Measurements from ENCODE around the gene NDUFS6. TPM values are rescaled to one million over a fixed set of nuclear protein-coding genes. Genes with fewer than 3 reads are reported as not detected.

NDUFS6 gene
- total RNA-seq, 1 donor from 2014 or later: 31.0 TPM

DNA sequence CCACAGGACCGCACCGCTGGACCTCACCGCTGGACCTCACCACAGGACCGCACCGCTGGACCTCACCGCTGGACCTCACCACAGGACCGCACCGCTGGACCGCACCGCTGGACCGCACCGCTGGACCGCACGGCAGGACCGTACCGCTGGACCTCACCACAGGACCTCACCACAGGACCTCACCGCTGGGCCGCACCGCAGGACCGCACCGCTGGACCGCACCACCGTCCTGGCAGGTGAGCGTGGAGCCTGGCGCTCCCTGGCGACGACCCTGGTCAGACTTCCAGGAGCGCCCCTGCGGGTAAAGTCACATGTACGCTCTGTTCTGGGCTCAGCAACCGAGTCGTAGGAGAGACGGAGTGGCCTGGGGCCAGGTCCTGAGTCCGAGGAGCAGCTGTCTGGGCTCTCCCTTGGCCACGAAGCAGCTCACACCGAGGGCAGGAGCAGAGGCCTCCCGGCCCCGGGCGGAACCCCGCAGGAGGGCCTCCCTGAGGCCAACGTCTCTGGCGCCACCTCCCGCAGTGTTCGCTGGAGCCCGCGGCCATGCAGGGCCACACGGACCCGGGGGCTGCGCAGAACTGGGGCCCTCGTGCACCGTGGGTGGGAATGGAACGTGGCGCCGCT, 32.1 kb upstream of the NDUFS6 start:
- Mint-ChIP-seq H3K27me3 (ENCODE audit: unreplicated experiment) (peaks cover 4% of the 10 kb centered on the region), H3K9me3 (ENCODE audit: unreplicated experiment) (no peaks in the 10 kb centered on the region), H3K4me1 (ENCODE audit: unreplicated experiment) (no peaks in the 10 kb centered on the region), H3K27ac (ENCODE audit: unreplicated experiment) (no peak overlapping the region), H3K4me3 (ENCODE audit: unreplicated experiment) (no peak overlapping the region), H3K36me3 (ENCODE audit: low read depth, unreplicated experiment) (no peaks in the 10 kb centered on the region)
- TF ChIP-seq CTCF (IDR thresholded peaks at IDR 0.05; ENCODE audit: unreplicated experiment): no peak
- DNase-seq (ENCODE audit: low spot score): no peak

- no peak for TF ChIP-seq CTCF (IDR thresholded peaks at IDR 0.05; ENCODE audit: unreplicated experiment)
- no peak for DNase-seq (ENCODE audit: low spot score)
- H3K9me3 Mint-ChIP-seq (ENCODE audit: unreplicated experiment): no peaks in the 10 kb centered on the region
- peaks cover 2% of the 10 kb centered on the region for H3K27me3 Mint-ChIP-seq (ENCODE audit: unreplicated experiment)
- no peaks in the 10 kb centered on the region for H3K36me3 Mint-ChIP-seq (ENCODE audit: low read depth, unreplicated experiment)
- H3K4me3 Mint-ChIP-seq (ENCODE audit: unreplicated experiment): no peak overlapping the region
- no peaks in the 10 kb centered on the region for H3K4me1 Mint-ChIP-seq (ENCODE audit: unreplicated experiment)
- no peak overlapping the region for H3K27ac Mint-ChIP-seq (ENCODE audit: unreplicated experiment)
Measured at GRCh38 chr5:1769752-1770442, 31.3 kb upstream of the NDUFS6 start.

- peaks cover 2% of the 10 kb centered on the region for H3K27me3 Mint-ChIP-seq (ENCODE audit: unreplicated experiment)
- H3K4me1 Mint-ChIP-seq (ENCODE audit: unreplicated experiment): no peaks in the 10 kb centered on the region
- H3K36me3 Mint-ChIP-seq (ENCODE audit: low read depth, unreplicated experiment): no peaks in the 10 kb centered on the region
- no peak overlapping the region for H3K27ac Mint-ChIP-seq (ENCODE audit: unreplicated experiment)
- no peaks in the 10 kb centered on the region for H3K9me3 Mint-ChIP-seq (ENCODE audit: unreplicated experiment)
- H3K4me3 Mint-ChIP-seq (ENCODE audit: unreplicated experiment): no peak overlapping the region
- no peak for DNase-seq (ENCODE audit: low spot score)
- TF ChIP-seq CTCF (IDR thresholded peaks at IDR 0.05; ENCODE audit: unreplicated experiment): no peak
Measured at GRCh38 chr5:1770443-1770802, 30.8 kb upstream of the NDUFS6 start.

DNA sequence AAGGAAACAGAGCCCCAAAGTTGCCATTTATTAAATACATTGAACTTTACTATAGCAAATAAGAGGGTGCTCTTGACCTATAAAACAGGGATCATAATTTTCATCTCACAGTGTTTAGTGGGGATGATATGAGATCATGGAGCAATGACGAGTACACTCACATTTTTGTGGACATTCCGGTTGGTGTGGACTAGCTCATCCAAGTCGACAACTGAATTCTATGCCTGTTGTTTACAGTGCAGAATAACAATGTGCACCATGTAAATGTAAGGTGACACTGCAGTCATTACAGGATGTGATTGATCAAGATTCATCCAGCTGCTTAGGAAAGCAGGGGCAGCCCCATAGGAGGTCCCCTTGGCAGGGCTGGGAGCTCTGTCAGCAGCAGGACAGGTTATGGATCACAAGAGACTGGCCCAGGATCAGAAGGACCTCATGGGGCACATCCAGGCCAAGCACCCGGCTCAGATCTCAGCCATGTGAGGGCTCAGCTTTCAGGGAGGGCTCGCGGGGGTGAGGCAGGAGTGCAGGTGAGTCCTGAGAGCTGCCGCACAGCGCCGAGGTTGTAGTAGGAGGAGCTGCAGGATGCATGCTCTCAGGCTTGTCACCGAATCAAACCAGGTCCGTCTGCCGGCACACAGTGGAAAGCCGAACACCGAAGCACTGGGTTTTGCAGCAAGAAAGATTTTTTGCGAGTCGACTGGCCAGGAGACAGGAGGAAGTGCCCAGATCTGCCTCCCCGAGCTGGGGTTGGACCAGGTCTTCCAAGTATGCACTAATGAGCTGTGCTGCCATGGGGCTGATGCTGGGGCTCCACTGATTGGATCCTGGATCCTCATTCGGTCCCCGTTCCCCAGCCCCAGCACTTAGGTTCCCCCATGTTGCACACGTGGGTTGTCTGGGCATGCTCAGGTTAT, 29.8 kb upstream of the NDUFS6 start:
- H3K4me1 Mint-ChIP-seq (ENCODE audit: unreplicated experiment): no peaks in the 10 kb centered on the region
- no peak overlapping the region for H3K27ac Mint-ChIP-seq (ENCODE audit: unreplicated experiment)
- H3K4me3 Mint-ChIP-seq (ENCODE audit: unreplicated experiment): no peak overlapping the region
- H3K27me3 Mint-ChIP-seq (ENCODE audit: unreplicated experiment): peaks cover 2% of the 10 kb centered on the region
- no peaks in the 10 kb centered on the region for H3K9me3 Mint-ChIP-seq (ENCODE audit: unreplicated experiment)
- DNase-seq (ENCODE audit: low spot score): no peak
- TF ChIP-seq CTCF (IDR thresholded peaks at IDR 0.05; ENCODE audit: unreplicated experiment): no peak
- H3K36me3 Mint-ChIP-seq (ENCODE audit: low read depth, unreplicated experiment): no peaks in the 10 kb centered on the region

All from endothelial cell (in vitro differentiated cells).